GM12874 (cell line): ENCODE data around the gene FAM83C.

Source experiments
- TF ChIP-seq, protein P1 (sequence below): IDR thresholded peaks from 2 replicates; pipeline ENCODE4 v1.5.1; 2011; ENCODE audit warnings: low read depth, mild to moderate bottlenecking, control low read depth, low read length, moderate library complexity; ENCODE audit not compliant: insufficient read depth

The FAM83C gene

DNA sequence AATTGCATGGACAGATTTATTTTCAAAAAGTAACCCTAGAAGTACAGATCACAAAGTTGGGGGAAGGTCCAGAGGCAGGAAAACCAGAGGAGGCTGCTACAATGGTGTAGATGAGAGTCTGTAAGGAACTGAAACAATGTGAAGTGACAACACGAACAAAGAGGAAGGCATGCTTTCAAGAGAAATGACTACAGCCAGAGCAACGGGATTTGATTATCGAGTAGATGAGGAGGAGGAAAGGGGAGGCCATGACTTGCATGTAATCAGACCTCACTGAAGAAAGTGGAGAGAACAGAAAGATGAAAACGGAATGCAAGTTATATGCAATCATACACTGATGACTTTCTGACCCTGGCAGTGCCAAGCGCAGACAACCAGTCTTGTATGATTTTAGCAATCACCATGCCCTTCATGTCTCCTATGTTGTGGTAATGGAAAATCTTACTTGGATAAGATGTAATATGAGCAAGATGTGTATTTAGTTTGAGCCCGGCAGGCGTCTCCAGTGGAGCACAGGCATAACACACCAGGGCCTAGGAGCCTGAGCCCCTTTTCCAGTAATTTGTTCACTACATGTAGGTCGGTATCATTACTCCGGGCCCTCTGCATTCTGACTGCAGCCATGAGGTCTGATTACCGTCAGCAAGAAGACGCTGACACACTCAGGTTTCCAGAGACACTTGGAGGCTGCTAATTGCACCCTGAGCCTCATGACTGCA, 34.0 kb upstream of the FAM83C start:
- TF ChIP-seq, protein P1, sequence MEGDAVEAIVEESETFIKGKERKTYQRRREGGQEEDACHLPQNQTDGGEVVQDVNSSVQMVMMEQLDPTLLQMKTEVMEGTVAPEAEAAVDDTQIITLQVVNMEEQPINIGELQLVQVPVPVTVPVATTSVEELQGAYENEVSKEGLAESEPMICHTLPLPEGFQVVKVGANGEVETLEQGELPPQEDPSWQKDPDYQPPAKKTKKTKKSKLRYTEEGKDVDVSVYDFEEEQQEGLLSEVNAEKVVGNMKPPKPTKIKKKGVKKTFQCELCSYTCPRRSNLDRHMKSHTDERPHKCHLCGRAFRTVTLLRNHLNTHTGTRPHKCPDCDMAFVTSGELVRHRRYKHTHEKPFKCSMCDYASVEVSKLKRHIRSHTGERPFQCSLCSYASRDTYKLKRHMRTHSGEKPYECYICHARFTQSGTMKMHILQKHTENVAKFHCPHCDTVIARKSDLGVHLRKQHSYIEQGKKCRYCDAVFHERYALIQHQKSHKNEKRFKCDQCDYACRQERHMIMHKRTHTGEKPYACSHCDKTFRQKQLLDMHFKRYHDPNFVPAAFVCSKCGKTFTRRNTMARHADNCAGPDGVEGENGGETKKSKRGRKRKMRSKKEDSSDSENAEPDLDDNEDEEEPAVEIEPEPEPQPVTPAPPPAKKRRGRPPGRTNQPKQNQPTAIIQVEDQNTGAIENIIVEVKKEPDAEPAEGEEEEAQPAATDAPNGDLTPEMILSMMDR, result no peak

- TF ChIP-seq, protein P1, result no peak
Measured at GRCh38 chr20:35325401-35325800, 33.2 kb upstream of the FAM83C start.

DNA sequence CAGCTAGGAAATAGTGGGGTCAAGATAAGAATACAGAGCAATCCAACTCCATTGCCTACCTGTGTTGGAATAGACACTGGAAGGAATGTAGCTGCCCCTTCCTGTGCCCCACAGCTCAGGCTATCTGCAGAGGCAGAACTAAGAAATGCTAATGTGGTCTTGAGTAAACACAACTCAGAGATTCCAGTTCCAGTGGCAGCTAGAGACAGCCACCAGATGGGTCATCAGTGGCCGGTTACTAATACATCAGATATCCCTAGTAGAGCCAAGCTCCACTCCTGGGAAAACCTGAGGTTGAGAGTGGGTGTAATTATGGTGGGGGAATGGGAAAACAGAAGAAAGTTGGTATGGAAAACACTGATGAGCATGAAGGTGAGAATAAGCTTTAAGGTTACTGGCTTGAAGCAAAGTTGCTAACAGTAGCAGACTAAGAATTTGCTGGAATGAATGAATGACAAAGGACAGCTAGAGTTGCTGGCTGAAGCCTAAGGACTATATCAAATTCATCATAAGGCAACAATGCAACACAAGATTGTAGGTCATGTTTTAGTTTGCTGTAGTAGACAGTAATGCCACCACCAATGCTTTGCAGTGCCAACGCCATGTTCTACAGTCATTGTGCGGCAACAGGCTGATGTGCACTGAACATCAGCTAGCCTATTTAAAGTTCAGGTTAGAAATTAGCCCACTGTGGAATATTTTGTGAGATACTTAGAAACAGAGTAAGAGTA, 28.3 kb upstream of the FAM83C start:
- TF ChIP-seq, protein P1, result no peak

DNA sequence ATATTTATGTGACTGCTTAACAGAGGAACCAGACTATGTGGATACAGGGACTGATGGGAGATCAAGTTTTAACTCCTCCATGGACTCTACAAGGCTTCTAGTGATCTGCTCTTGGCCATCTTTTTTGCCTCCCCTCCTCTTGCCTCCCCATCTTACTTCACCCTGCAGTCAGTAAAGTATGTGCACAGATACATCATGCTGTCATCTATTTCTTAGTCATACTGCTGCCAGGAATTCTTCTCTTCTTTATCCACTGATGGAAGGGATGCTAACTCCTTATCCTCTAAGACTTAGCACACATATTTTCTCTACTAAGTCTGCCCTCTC, 27.6 kb upstream of the FAM83C start:
- TF ChIP-seq, protein P1, result no peak

GRCh38 chr20:35319192-35319870, 27.1 kb upstream of the FAM83C start:
- TF ChIP-seq, protein P1, result no peak

- TF ChIP-seq, protein P1, result no peak
Measured at GRCh38 chr20:35318502-35319157, 26.4 kb upstream of the FAM83C start.

DNA sequence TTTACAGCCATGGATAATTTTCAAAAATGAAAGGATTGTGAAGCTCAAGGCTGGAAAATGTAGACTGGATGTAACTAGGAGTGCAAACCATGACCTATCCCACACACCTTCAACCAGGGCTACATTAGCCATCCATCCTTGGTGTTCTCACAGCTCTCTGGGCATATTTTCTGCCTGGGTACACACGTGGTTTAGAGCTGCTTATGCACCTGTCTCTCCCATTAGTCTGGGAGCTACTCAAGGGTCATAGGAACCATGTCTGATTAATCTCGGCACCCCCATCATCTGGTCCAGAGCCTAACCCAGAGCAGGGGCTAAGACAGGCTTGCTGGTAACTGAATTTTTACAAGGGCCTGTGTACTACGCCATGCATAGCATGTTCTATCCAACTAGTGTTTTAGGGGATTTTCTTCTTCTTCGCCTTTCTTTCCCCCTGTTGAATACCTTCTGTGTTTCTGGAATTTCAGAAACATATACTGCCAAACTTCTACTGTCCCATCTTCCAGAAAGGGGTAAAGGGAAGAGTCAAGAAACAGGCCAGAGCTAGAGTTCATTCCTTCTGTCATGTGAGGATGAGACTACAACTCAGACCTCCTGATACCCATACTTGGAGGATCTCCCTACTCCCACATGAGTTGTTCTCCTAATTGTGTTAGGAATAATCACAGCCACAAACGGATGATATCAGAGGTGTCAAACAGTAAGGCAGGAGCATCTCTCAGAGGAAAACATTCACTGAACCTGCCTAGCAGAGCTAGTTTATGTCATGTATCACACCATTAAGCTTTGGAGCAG, 25.4 kb upstream of the FAM83C start:
- TF ChIP-seq, protein P1, result no peak
